Activated CD4-positive, alpha-beta T cell treated with anti-CD3 and anti-CD28 coated beads for 36 hours (primary cell): ENCODE data around the gene FMN2. TPM values are rescaled to one million over a fixed set of nuclear protein-coding genes. Genes with fewer than 3 reads are reported as not detected.

Source experiments
- ATAC-seq: fragments of 200-7000 bp; cut with Tn5 transposase; one replicate; pipeline ENCODE4 v1.10.0; 2021; ENCODE audit warnings: mild to moderate bottlenecking, moderate library complexity
- CTCF ChIA-PET: fragments of 350-600 bp; sonication (Branson Sonifier 250); formaldehyde crosslinking; loops from one replicate; lab custom pipeline; 2021; ENCODE audit warnings: antibody characterized with exemption; lab: Charles Lee
- POLR2A ChIA-PET: fragments of 350-600 bp; sonication (Branson Sonifier 250); formaldehyde crosslinking; loops from one replicate; lab custom pipeline; 2021; ENCODE audit warnings: antibody characterized with exemption, inconsistent platforms; lab: Charles Lee
- DNase-seq: peaks from one replicate; pipeline ENCODE4 v3.0.0-alpha.2; 2020
- H3K27ac Mint-ChIP-seq: one replicate; pipeline ENCODE4 v1.8.0; 2021; ENCODE audit warnings: mixed read lengths
- H3K27me3 Mint-ChIP-seq: one replicate; pipeline ENCODE4 v1.8.0; 2021; ENCODE audit warnings: mixed read lengths
- H3K36me3 Mint-ChIP-seq: one replicate; pipeline ENCODE4 v1.8.0; 2021; ENCODE audit warnings: low read depth, mixed read lengths
- H3K4me1 Mint-ChIP-seq: one replicate; pipeline ENCODE4 v1.8.0; 2021; ENCODE audit warnings: mixed read lengths
- H3K4me3 Mint-ChIP-seq: one replicate; pipeline ENCODE4 v1.8.0; 2021; ENCODE audit warnings: mild to moderate bottlenecking, moderate library complexity, mixed read lengths
- H3K9me3 Mint-ChIP-seq: one replicate; pipeline ENCODE4 v1.8.0; 2021; ENCODE audit warnings: low read depth, mixed read lengths
- intact Hi-C, 2 experiments: fragments of 100-400 bp; cut with DNase I in 1 of 2; cut with micrococcal nuclease in 1 of 2; formaldehyde crosslinking; loops; one replicate each; pipeline versions ENCODE4 v1.14.2 to v1.15.1; 2022 to 2024; cut with DNase I, micrococcal nuclease
- total RNA-seq, 2 experiments: library from RNA; stranded (reverse); gene quantifications; one replicate each; pipeline ENCODE4 v1.2.3, GENCODE V29; 2021

The FMN2 gene
- total RNA-seq, 2 experiments from 2014 or later, result not detected

GRCh38 chr1:240420766-240421165 is 329.1 kb downstream of the FMN2 start:
- POLR2A ChIA-PET, result no interaction called here
- CTCF ChIA-PET, result no interaction called here
- Mint-ChIP-seq H3K4me1 (no peaks in the 10 kb centered on the region), H3K27ac (no peak overlapping the region), H3K27me3 (no peaks in the 10 kb centered on the region), H3K36me3 (no peaks in the 10 kb centered on the region), H3K9me3 (peaks cover 2% of the 10 kb centered on the region), H3K4me3 (no peak overlapping the region)
- intact Hi-C loops, result no loop called here
- no peak for ATAC-seq
- DNase-seq, result no peak

DNA sequence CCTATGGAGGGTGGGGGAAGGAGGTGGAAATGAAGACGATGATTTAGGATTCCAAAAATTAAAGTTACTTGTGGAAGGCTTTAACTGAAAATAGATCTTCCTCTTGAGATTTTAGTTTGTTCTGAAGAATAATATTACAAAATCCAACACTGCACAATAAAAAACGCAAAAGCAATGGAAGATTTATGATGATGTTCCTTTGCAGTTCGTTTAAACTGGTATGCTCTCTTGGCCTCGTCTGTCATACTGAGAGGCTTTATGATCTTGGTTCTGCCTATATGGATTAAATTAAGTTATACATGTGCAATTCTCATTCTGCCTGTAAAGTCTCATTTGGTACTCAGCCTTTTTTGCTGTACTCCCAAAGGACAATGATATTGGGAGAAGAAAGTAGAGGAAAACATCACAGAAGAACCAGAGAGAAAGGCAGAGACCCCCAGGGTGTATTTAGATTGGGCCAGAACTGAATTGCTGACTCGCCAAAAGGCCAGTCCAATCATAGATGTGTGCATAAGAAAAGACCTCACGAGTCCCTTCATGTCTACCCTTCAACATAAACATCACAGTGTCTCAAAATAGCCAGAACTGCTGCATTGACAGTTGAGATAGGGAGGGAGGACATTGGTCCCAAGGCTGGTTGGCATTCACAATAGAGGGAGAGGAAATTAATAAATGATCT is 331.7 kb downstream of the FMN2 start:
- Mint-ChIP-seq H3K36me3 (no peaks in the 10 kb centered on the region), H3K27me3 (no peaks in the 10 kb centered on the region), H3K9me3 (no peaks in the 10 kb centered on the region), H3K4me3 (no peak overlapping the region), H3K4me1 (no peaks in the 10 kb centered on the region), H3K27ac (no peak overlapping the region)
- intact Hi-C loops, result no loop called here
- CTCF ChIA-PET, result no interaction called here
- POLR2A ChIA-PET, result no interaction called here
- ATAC-seq, result no peak
- no peak for DNase-seq

GRCh38 chr1:240424740-240425464 is 333.2 kb downstream of the FMN2 start:
- DNase-seq (no peak), ATAC-seq (no peak)
- intact Hi-C loops, result no loop called here
- ChIA-PET CTCF (no interaction called here), POLR2A (no interaction called here)
- Mint-ChIP-seq H3K27ac (no peak overlapping the region), H3K4me3 (no peak overlapping the region), H3K4me1 (no peaks in the 10 kb centered on the region), H3K9me3 (no peaks in the 10 kb centered on the region), H3K27me3 (no peaks in the 10 kb centered on the region), H3K36me3 (no peaks in the 10 kb centered on the region)

DNA sequence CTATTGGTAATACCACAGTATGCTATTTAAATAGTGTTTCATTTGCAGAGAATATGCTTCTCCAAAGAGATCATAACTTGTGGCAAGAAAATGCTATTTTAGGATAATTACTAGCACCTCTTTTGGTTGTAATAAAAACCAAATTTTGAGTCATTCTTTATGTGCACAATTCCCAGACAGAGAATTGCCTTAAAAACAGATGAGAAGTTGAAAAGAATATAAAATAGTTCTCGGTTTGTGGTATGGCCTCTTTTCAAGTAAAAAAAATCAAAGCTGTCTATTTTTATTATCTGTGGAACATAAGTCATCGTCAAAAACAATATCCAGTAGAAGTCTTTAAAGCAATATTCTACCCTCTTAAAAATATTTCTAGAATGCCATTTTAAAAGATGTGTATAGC is 334.4 kb downstream of the FMN2 start:
- Mint-ChIP-seq H3K4me3 (no peak overlapping the region), H3K9me3 (no peaks in the 10 kb centered on the region), H3K36me3 (no peaks in the 10 kb centered on the region), H3K4me1 (no peaks in the 10 kb centered on the region), H3K27me3 (no peaks in the 10 kb centered on the region), H3K27ac (no peak overlapping the region)
- no peak for DNase-seq
- intact Hi-C loops, result no loop called here
- CTCF ChIA-PET, result no interaction called here
- no peak for ATAC-seq
- POLR2A ChIA-PET, result no interaction called here

GRCh38 chr1:240435996-240436566 is 344.4 kb downstream of the FMN2 start:
- Mint-ChIP-seq H3K27ac (no peak overlapping the region), H3K36me3 (no peaks in the 10 kb centered on the region), H3K4me1 (no peaks in the 10 kb centered on the region), H3K9me3 (no peaks in the 10 kb centered on the region), H3K27me3 (no peaks in the 10 kb centered on the region), H3K4me3 (no peak overlapping the region)
- intact Hi-C loops, result no loop called here
- DNase-seq (no peak), ATAC-seq (no peak)
- ChIA-PET POLR2A (no interaction called here), CTCF (no interaction called here)

DNA sequence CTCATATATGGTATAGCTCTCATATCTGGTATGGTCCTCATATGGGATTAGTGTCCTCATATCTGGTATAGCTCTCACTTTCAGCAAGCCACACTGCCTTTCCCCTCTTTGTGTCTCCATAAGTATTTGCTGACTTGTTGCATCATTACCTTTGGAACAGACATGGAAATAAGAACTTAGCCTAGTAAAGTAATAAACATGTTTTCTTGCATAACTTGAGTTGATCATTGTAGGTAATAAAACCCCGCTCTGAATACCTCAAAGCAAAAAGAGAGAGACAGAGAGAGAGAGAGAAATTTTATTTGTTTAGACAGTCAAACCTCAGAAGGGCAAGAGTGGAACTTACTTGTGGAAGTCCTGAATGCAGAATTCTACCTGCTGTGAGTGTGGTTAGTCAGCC is 350.0 kb downstream of the FMN2 start:
- Mint-ChIP-seq H3K4me1 (no peaks in the 10 kb centered on the region), H3K36me3 (no peaks in the 10 kb centered on the region), H3K27me3 (no peaks in the 10 kb centered on the region), H3K27ac (no peak overlapping the region), H3K4me3 (no peak overlapping the region), H3K9me3 (peaks cover 3% of the 10 kb centered on the region)
- ATAC-seq, result no peak
- POLR2A ChIA-PET, result no interaction called here
- intact Hi-C loops, result no loop called here
- CTCF ChIA-PET, result no interaction called here
- no peak for DNase-seq

GRCh38 chr1:240445369-240445768 is 353.7 kb downstream of the FMN2 start:
- Mint-ChIP-seq H3K4me3 (no peak overlapping the region), H3K27ac (no peak overlapping the region), H3K27me3 (no peaks in the 10 kb centered on the region), H3K9me3 (peaks cover 3% of the 10 kb centered on the region), H3K4me1 (no peaks in the 10 kb centered on the region), H3K36me3 (no peaks in the 10 kb centered on the region)
- ATAC-seq, result no peak
- ChIA-PET CTCF (interaction anchor here (1.1 kb wide), 1 partner anchor 10 kb away, joined by 3 read pairs; no protein-coding TSS in a partner anchor), POLR2A (no interaction called here)
- no peak for DNase-seq
- intact Hi-C loops, result no loop called here

GRCh38 chr1:240455228-240455821 is 363.6 kb downstream of the FMN2 start:
- Mint-ChIP-seq H3K4me1 (no peaks in the 10 kb centered on the region), H3K9me3 (no peaks in the 10 kb centered on the region), H3K27ac (no peak overlapping the region), H3K36me3 (no peaks in the 10 kb centered on the region), H3K4me3 (no peak overlapping the region), H3K27me3 (no peaks in the 10 kb centered on the region)
- intact Hi-C loops, result loop anchor here in 1 of 2 experiments (5.0 kb wide), 2 partner anchors 152 to 237 kb away; no protein-coding TSS in a partner anchor
- ATAC-seq, result no peak
- ChIA-PET POLR2A (no interaction called here), CTCF (interaction anchor here (0.7 to 1.3 kb wide), 3 partner anchors 9 to 238 kb away, joined by 3 read pairs; no protein-coding TSS in a partner anchor)
- no peak for DNase-seq

DNA sequence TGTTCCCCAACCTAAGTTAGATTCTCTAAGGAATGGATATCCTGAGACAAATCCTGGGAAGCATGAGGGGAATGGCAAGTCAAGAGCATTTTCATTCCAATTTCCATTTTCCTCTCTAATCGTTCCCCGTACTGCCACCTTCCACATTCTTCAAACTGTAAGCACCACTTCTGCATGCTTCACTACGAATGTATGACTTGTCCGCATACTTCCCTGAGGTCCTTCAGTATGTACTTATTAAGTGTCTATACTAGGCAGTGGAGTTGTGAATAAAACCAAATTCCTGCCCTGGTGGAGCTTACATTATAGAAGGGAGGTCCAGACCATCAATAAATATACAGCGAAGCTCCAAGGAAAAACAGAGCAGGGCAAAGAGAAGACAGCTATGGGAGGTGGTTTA is 365.5 kb downstream of the FMN2 start:
- intact Hi-C loops, result loop anchor here in 1 of 2 experiments (5.0 kb wide), 2 partner anchors 150 to 235 kb away; no protein-coding TSS in a partner anchor
- ATAC-seq (no peak), DNase-seq (no peak)
- POLR2A ChIA-PET, result no interaction called here
- Mint-ChIP-seq H3K4me1 (no peaks in the 10 kb centered on the region), H3K36me3 (no peaks in the 10 kb centered on the region), H3K4me3 (no peak overlapping the region), H3K27ac (no peak overlapping the region), H3K9me3 (no peaks in the 10 kb centered on the region), H3K27me3 (no peaks in the 10 kb centered on the region)
- CTCF ChIA-PET, result interaction anchor here (1.0 kb wide), 1 partner anchor 22 kb away, joined by 3 read pairs; no protein-coding TSS in a partner anchor

GRCh38 chr1:240462277-240462676 is 370.6 kb downstream of the FMN2 start:
- Mint-ChIP-seq H3K4me1 (peaks cover 4% of the 10 kb centered on the region), H3K27me3 (no peaks in the 10 kb centered on the region), H3K27ac (no peak overlapping the region), H3K9me3 (no peaks in the 10 kb centered on the region), H3K36me3 (no peaks in the 10 kb centered on the region), H3K4me3 (no peak overlapping the region)
- DNase-seq (no peak), ATAC-seq (no peak)
- POLR2A ChIA-PET, result no interaction called here
- CTCF ChIA-PET, result no interaction called here
- intact Hi-C loops, result no loop called here

- DNase-seq, result no peak
- ChIA-PET CTCF (interaction anchor here (0.6 kb wide), 1 partner anchor 204 kb away, joined by 3 read pairs; no protein-coding TSS in a partner anchor), POLR2A (no interaction called here)
- Mint-ChIP-seq H3K4me1 (peaks cover 4% of the 10 kb centered on the region), H3K4me3 (no peak overlapping the region), H3K27ac (no peak overlapping the region), H3K36me3 (no peaks in the 10 kb centered on the region), H3K27me3 (no peaks in the 10 kb centered on the region), H3K9me3 (no peaks in the 10 kb centered on the region)
- intact Hi-C loops, result no loop called here
- no peak for ATAC-seq
Observed at GRCh38 chr1:240462766-240463395, 371.2 kb downstream of the FMN2 start.
